Stimulated activated CD8-positive, alpha-beta memory T cell treated with anti-CD3 and anti-CD28 coated beads, Interleukin-15, amount 100 ng/mL, for 48 hours (primary cell): Measurements from ENCODE around the gene KLHL10.

Experiments
- DNase-seq, 2 donors: peaks; one replicate each; pipeline ENCODE4 v3.0.0-alpha.2; 2020; ENCODE audit warnings: low read depth in 2 of 2

The KLHL10 gene

DNA sequence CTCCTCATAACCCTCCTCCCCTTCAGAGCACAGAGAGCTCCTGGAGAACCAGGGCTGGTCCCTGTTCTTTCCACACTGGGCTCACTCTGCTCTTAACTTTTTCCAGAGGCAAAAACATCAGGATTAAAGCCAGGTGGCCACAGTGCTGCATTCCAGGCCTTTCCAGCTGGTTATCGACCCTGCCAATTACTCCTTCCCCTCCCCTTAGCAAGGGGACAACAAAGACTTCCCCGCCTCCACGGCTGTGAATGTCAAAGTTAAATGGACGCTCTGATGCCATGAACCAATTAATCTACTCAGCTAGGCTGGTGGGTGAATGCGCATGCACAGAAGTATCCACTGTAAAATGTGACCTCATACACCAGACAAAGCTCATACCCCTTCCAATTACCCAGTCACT lies 58.0 kb downstream of the KLHL10 start:
- no peak for DNase-seq

DNA sequence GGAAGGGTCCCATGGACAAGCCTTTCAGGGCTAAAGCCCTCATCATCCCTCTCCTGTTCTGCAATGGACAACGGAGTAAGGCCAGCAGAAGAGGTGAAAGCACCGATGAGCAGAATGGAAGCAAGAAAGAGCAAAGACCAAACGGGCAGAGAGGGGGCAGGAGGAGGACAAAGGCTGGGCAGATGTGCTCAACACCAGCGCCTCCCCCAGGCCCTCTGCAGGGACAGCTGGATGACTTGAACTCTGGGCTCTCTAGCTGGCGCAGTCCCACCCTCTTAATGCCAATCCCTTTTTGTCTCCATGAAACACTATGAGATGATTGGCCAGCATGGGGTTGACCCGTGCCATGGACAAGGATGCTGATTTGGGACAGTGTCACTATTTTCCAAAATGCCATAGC lies 59.1 kb downstream of the KLHL10 start:
- DNase-seq: no peak
